Lower leg skin (tissue), 4 donors: ENCODE results near the gene SYMPK. TPM values are rescaled to one million over a fixed set of nuclear protein-coding genes. Genes with fewer than 3 reads are reported as not detected.

ENCODE experiments used
- DNase-seq, 2 donors: peaks; one replicate each; pipeline ENCODE4 v3.0.0-alpha.2; 2019; ENCODE audit warnings: low spot score in 2 of 2
- H3K4me3 ChIP-seq: fragments of 200-600 bp; sonication (generic); 2 replicates; pipeline ENCODE4 v1.5.1; 2017; ENCODE audit warnings: mild to moderate bottlenecking, low read depth; ENCODE audit not compliant: poor library complexity, severe bottlenecking
- POLR2A ChIP-seq, 2 donors: fragments of 450-650 bp; IDR thresholded peaks; one replicate each; pipeline ENCODE4 v1.6.1; 2016 to 2017; ENCODE audit warnings: antibody characterized with exemption in 2 of 2, mild to moderate bottlenecking in 1 of 2, moderate library complexity in 1 of 2
- WGBS, 2 donors: methylation state at CpG; one replicate each; pipeline ENCODE4 v1.1.5; 2018; 5-methylcytosine and 5-hydroxymethylcytosine counted together
- intact Hi-C: fragments of 100-400 bp; cut with DNase I; formaldehyde crosslinking; loops from one replicate; pipeline ENCODE4 v1.15.0; 2023; ENCODE audit warnings: low total_unique reads
- total RNA-seq, 4 donors: library from RNA; depleted of rRNA; stranded (reverse); fragments of >200 nt; gene quantifications; one replicate each; pipeline ENCODE4 v1.1.0, GENCODE V29; 2016
- TF ChIP-seq, protein P1 (sequence below), 3 donors: fragments of 450-650 bp; IDR thresholded peaks; one replicate each; pipeline ENCODE4 v1.5.1; 2016; ENCODE audit warnings: antibody characterized with exemption in 3 of 3, mild to moderate bottlenecking in 3 of 3, moderate library complexity in 2 of 3

Gene SYMPK
- total RNA-seq, 4 donors from 2014 or later: 30.3 to 62.8 (median 46.6) TPM

- 32 to 36% methylated on average over 9 to 17 of the region's 24 CpGs for WGBS, 2 donors
- no peak for TF ChIP-seq POLR2A (IDR thresholded peaks at IDR 0.05)
- TF ChIP-seq, protein P1, sequence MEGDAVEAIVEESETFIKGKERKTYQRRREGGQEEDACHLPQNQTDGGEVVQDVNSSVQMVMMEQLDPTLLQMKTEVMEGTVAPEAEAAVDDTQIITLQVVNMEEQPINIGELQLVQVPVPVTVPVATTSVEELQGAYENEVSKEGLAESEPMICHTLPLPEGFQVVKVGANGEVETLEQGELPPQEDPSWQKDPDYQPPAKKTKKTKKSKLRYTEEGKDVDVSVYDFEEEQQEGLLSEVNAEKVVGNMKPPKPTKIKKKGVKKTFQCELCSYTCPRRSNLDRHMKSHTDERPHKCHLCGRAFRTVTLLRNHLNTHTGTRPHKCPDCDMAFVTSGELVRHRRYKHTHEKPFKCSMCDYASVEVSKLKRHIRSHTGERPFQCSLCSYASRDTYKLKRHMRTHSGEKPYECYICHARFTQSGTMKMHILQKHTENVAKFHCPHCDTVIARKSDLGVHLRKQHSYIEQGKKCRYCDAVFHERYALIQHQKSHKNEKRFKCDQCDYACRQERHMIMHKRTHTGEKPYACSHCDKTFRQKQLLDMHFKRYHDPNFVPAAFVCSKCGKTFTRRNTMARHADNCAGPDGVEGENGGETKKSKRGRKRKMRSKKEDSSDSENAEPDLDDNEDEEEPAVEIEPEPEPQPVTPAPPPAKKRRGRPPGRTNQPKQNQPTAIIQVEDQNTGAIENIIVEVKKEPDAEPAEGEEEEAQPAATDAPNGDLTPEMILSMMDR (IDR thresholded peaks at IDR 0.05): no peak
- intact Hi-C loops: no loop called here
- H3K4me3 ChIP-seq: peak overlapping the region; percentile 17
- peak in 1 of 2 donors; percentile 25 for DNase-seq
These were observed 96.0 kb downstream of the SYMPK start for GRCh38 chr19:45766869-45767346.

DNA sequence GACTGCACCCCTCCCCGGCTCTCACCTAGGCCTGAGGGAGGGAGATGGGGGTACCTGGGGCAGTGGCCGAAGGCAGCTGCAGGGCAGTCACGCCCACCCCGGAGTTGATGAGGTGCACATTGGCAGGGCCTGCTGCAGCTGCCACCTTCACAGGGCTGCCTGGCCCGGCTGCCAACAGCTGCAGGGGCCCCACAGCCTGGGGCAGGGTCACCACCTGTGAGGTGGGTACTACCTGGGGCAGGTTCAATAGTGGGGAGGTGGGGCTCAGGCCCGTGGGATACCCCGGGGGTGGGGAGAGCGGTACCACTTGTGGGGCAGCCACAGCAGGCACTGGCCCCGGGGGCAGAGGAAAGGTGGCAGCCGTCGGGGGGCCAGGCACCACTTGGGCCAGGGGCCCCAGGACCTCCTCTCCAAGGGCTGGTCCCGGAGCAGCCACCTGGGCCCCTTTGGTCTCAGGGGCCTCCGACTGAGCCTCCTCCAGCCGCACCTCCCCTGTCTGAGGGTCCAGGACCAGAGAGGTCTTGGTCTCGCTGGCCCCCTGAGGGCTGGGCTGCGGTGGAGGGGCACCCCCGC, 96.6 kb downstream of the SYMPK start:
- TF ChIP-seq, protein P1 (IDR thresholded peaks at IDR 0.05): no peak
- TF ChIP-seq POLR2A (IDR thresholded peaks at IDR 0.05): no peak
- intact Hi-C loops: no loop called here
- 62 to 66% methylated on average over 4 to 10 of the region's 17 CpGs for WGBS, 2 donors
- no peak overlapping the region for H3K4me3 ChIP-seq
- no peak for DNase-seq

DNA sequence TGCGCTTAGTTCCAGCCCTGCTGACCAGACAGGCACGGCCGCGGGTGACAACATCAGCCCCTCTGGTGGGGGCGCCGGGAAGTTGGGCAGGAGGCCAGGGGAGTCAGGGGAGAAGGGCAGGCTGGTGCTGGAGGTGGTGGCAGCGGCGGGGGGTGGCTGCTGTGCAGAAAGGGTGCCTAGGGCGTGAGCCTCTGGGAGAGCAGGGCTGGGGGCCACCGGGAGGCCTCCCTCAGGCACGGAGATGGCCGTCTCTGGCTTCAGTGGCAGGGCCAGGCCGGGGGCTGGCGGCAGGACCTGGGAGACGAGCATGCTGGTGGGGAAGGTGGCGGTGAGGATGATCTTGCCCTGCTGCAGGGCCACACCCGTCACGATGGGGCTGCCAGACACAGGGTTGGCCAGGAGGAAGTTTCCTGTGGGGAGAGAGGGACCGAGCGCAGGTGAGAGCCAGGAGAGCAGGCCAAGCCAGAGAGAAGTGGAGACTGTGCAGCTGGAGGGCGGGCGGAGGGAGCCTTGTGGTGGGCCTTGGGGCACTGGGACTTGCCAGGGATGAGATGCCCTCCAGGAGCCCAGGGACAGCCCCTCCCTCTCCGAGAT, 97.1 kb downstream of the SYMPK start:
- intact Hi-C loops: no loop called here
- 74 to 75% methylated on average over 18 to 20 of the region's 23 CpGs for WGBS, 2 donors
- H3K4me3 ChIP-seq: no peak overlapping the region
- TF ChIP-seq POLR2A (IDR thresholded peaks at IDR 0.05): no peak
- DNase-seq: peak in 1 of 2 donors; percentile 86

Other genes with a start within 250 kb of the SYMPK start
- 100 to 1,000 TPM in 1 of 4 donors, 10 to 100 TPM in 3; 85.6 to 101 (median 89.4) TPM for gene EML2, start 223.8 kb downstream of the SYMPK start, total RNA-seq
- 1 to 10 TPM; 1.4 to 3.9 (median 2.0) TPM for gene GIPR, start 194.9 kb downstream of the SYMPK start, total RNA-seq
- 100 to 1,000 TPM; 144 to 223 (median 161) TPM for gene SNRPD2, start 171.2 kb downstream of the SYMPK start, total RNA-seq
- gene QPCTL, start 170.5 kb downstream of the SYMPK start, total RNA-seq: 1 to 10 TPM; 3.4 to 8.7 (median 6.8) TPM
- gene FBXO46, start 132.3 kb downstream of the SYMPK start, total RNA-seq: 10 to 100 TPM; 22.0 to 26.7 (median 25.4) TPM
- not detected for gene MEIOSIN, start 129.7 kb downstream of the SYMPK start, total RNA-seq
- gene SIX5, start 93.9 kb downstream of the SYMPK start, total RNA-seq: 10 to 100 TPM; 12.6 to 17.3 (median 13.8) TPM
- 10 to 100 TPM in 3 of 4 donors, 1 to 10 TPM in 1; 8.8 to 20.2 (median 13.8) TPM for gene DMPK, start 80.7 kb downstream of the SYMPK start, total RNA-seq
- gene DMWD, start 70.3 kb downstream of the SYMPK start, total RNA-seq: 10 to 100 TPM; 20.0 to 31.0 (median 28.0) TPM
- gene RSPH6A, start 47.8 kb downstream of the SYMPK start, total RNA-seq: not detected
- gene FOXA3, start 1.2 kb upstream of the SYMPK start, total RNA-seq: under 1 TPM in 1 of 4 donors, not detected in 3; 0.12 TPM
- gene IRF2BP1, start 23.0 kb upstream of the SYMPK start, total RNA-seq: 10 to 100 TPM; 38.9 to 44.0 (median 42.8) TPM
- 1 to 10 TPM; 2.0 to 8.0 (median 7.2) TPM for gene MYPOP, start 39.5 kb upstream of the SYMPK start, total RNA-seq
- not detected for gene NANOS2, start 51.6 kb upstream of the SYMPK start, total RNA-seq
- gene NOVA2, start 110.7 kb upstream of the SYMPK start, total RNA-seq: under 1 TPM; 0.25 to 0.91 (median 0.66) TPM
- 10 to 100 TPM in 2 of 4 donors, 1 to 10 TPM in 2; 7.2 to 14.4 (median 10.4) TPM for gene CCDC61, start 132.3 kb upstream of the SYMPK start, total RNA-seq
- gene PGLYRP1, start 159.9 kb upstream of the SYMPK start, total RNA-seq: not detected
- 1 to 10 TPM in 3 of 4 donors, under 1 TPM in 1; 0.80 to 5.5 (median 2.7) TPM for gene IGFL4, start 177.9 kb upstream of the SYMPK start, total RNA-seq